Stimulated activated CD8-positive, alpha-beta memory T cell treated with anti-CD3 and anti-CD28 coated beads, Interleukin-7, amount 100 ng/mL, for 1 hour (primary cell): ENCODE measurements around the gene PIP5KL1.
"Not testable (repeated sequence)": the region's sequence is repeated elsewhere in the genome, so short reads cannot be mapped to it uniquely, and the experiment has no call there.

Experiments used
- DNase-seq, 2 donors: peaks; one replicate each; pipeline ENCODE4 v3.0.0-alpha.2; 2020; ENCODE audit warnings: low read depth in 2 of 2

The PIP5KL1 gene

GRCh38 chr9:127893392-127893791 lies 37.2 kb downstream of the PIP5KL1 start:
- DNase-seq, result no peak

- DNase-seq, result no peak
These were observed 37.7 kb downstream of the PIP5KL1 start for GRCh38 chr9:127892831-127893230.

- DNase-seq, result no peak
These were observed 40.5 kb downstream of the PIP5KL1 start for GRCh38 chr9:127890053-127890452.

- DNase-seq, result no peak
These were observed 42.8 kb downstream of the PIP5KL1 start for GRCh38 chr9:127887792-127888191.

- DNase-seq, result no peak
These were observed 44.1 kb downstream of the PIP5KL1 start for GRCh38 chr9:127886401-127886972.

GRCh38 chr9:127885508-127886281 lies 44.9 kb downstream of the PIP5KL1 start:
- no peak for DNase-seq

- no peak for DNase-seq
These were observed 45.5 kb downstream of the PIP5KL1 start for GRCh38 chr9:127884976-127885490.

- DNase-seq, result no peak
These were observed 46.1 kb downstream of the PIP5KL1 start for GRCh38 chr9:127884427-127884911.

GRCh38 chr9:127883959-127884358 lies 46.6 kb downstream of the PIP5KL1 start:
- DNase-seq, result no peak

GRCh38 chr9:127881715-127882114 lies 48.9 kb downstream of the PIP5KL1 start:
- DNase-seq, result not testable (repeated sequence)

GRCh38 chr9:127880143-127880542 lies 50.4 kb downstream of the PIP5KL1 start:
- DNase-seq, result no peak

GRCh38 chr9:127878652-127879390 lies 51.8 kb downstream of the PIP5KL1 start:
- DNase-seq, result no peak

GRCh38 chr9:127878001-127878651 lies 52.5 kb downstream of the PIP5KL1 start:
- DNase-seq, result no peak

- DNase-seq, result no peak
These were observed 53.0 kb downstream of the PIP5KL1 start, which contains the start of gene AK1 for GRCh38 chr9:127877566-127877998. TSS of gene AK1 (minus strand) at chr9:127877675. CDS start at chr9:127874617, 3,058 bp downstream.

- DNase-seq, result no peak
These were observed 53.6 kb downstream of the PIP5KL1 start for GRCh38 chr9:127876764-127877562.

GRCh38 chr9:127876026-127876763 lies 54.4 kb downstream of the PIP5KL1 start:
- no peak for DNase-seq

GRCh38 chr9:127875306-127875966 lies 55.1 kb downstream of the PIP5KL1 start:
- no peak for DNase-seq

GRCh38 chr9:127874301-127875221 lies 56.0 kb downstream of the PIP5KL1 start:
- DNase-seq, result no peak
